Mesothelial cell of epicardium (in vitro differentiated cells): ENCODE results near the gene NOLC1. TPM values are rescaled to one million over a fixed set of nuclear protein-coding genes. Genes with fewer than 3 reads are reported as not detected.
A peak's percentile ranks its signal among the peaks of the same experiment; 100 is the strongest.

Experiments used
- DNase-seq, 2 experiments: peaks; one replicate each; pipeline ENCODE4 v3.0.0; 2021; ENCODE audit warnings: low spot score in 2 of 2; ENCODE audit not compliant: unreplicated experiment in 2 of 2
- H3K27ac Mint-ChIP-seq: 2 replicates; pipeline ENCODE4 v1.8.0; 2021; ENCODE audit warnings: mixed read lengths
- H3K27me3 Mint-ChIP-seq: 2 replicates; pipeline ENCODE4 v1.8.0; 2021; ENCODE audit warnings: low read depth, mixed read lengths
- H3K36me3 Mint-ChIP-seq: 2 replicates; pipeline ENCODE4 v1.8.0; 2021; ENCODE audit warnings: mixed read lengths
- H3K4me1 Mint-ChIP-seq: 2 replicates; pipeline ENCODE4 v1.8.0; 2021; ENCODE audit warnings: mixed read lengths
- H3K4me3 Mint-ChIP-seq: 2 replicates; pipeline ENCODE4 v1.8.0; 2021; ENCODE audit warnings: mild to moderate bottlenecking, moderate library complexity, mixed read lengths
- H3K9me3 Mint-ChIP-seq: 2 replicates; pipeline ENCODE4 v1.8.0; 2021; ENCODE audit warnings: mixed read lengths
- CTCF ChIP-seq: fragments of 200-600 bp; sonication (generic); IDR thresholded peaks from one replicate; pipeline ENCODE4 v1.5.0; 2021; ENCODE audit warnings: antibody characterized with exemption; ENCODE audit not compliant: unreplicated experiment
- total RNA-seq: library from RNA; stranded (reverse); gene quantifications from 3 replicates; pipeline ENCODE4 v1.2.1, GENCODE V29; 2021

NOLC1 gene
- total RNA-seq, 1 donor from 2014 or later, result 65.5 TPM

DNA sequence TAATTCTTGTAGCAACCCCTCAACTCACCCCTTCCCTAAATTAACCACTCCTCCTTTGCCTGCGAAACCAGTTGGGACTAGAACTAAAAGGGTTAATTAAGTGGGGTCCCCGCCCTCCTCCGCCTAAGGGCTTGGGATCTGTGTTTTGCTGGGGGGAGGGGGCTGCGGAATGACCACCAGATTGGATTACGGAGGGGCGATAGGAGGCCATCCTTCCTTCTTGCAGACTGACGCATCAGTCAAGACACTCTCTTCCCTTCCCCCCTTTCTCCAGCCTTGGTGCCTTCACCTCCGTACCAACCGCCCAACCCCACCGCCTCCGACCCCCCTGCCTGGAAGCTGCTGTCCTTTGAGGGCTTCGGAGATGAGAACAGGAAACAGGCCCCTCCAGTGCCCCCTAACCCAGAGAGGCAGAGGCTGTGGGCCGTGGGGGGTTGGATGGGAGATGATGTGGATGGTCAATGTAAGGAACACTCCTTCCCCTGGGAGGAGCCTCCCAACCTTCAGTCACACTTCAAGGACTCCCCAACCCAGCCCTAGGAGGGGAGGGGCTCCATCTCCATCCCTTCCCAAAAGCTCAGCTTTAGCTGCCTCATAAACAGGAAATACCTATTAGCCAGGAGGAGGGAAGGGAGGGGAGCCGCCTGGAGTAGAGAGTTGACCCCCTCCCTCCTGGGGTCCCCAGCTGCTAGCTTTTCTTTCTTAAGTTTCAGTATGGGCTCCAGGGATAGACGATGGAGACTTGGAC, 31.0 kb upstream of the NOLC1 start:
- Mint-ChIP-seq H3K36me3 (no peaks in the 10 kb centered on the region), H3K9me3 (no peaks in the 10 kb centered on the region), H3K4me1 (peaks cover 50% of the 10 kb centered on the region), H3K27ac (peak overlapping the region; percentile 96), H3K27me3 (no peaks in the 10 kb centered on the region), H3K4me3 (peak overlapping the region; percentile 82)
- peak in 1 of 2 experiments; percentile 56 for DNase-seq
- no peak for TF ChIP-seq CTCF

- no peak for DNase-seq
- no peaks in the 10 kb centered on the region for H3K27me3 Mint-ChIP-seq
- peak overlapping the region; percentile 82 for H3K4me3 Mint-ChIP-seq
- no peaks in the 10 kb centered on the region for H3K9me3 Mint-ChIP-seq
- no peak for TF ChIP-seq CTCF
- peak overlapping the region; percentile 96 for H3K27ac Mint-ChIP-seq
- no peaks in the 10 kb centered on the region for H3K36me3 Mint-ChIP-seq
- H3K4me1 Mint-ChIP-seq, result peaks cover 44% of the 10 kb centered on the region
Measured at GRCh38 chr10:102121739-102122372, 30.3 kb upstream of the NOLC1 start.

DNA sequence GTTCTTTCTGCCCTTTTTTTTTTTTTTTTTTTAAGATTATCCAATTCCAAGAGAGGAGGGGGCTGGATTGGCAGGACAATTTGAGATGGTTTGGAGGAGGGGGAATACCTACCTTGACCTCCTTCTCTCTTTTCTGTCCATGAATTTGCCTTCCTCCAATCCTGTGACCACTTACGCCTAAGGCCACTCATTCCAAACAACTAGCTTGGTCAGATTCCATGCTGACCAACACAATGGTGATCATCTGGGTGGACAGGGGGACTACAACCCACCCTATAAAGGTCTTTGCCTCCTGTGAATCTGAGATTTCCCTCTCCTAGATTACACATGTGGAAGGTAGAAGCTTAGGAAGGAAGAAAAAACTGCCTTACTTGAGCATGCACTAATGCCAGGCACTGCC, 29.7 kb upstream of the NOLC1 start:
- Mint-ChIP-seq H3K27me3 (no peaks in the 10 kb centered on the region), H3K27ac (peak overlapping the region; percentile 78), H3K4me3 (no peak overlapping the region), H3K36me3 (no peaks in the 10 kb centered on the region), H3K9me3 (no peaks in the 10 kb centered on the region), H3K4me1 (peaks cover 39% of the 10 kb centered on the region)
- no peak for TF ChIP-seq CTCF
- no peak for DNase-seq

GRCh38 chr10:102123223-102123622, 29.0 kb upstream of the NOLC1 start:
- no peak for DNase-seq
- no peak overlapping the region for H3K4me3 Mint-ChIP-seq
- peak overlapping the region; percentile 78 for H3K27ac Mint-ChIP-seq
- TF ChIP-seq CTCF, result no peak
- no peaks in the 10 kb centered on the region for H3K36me3 Mint-ChIP-seq
- no peaks in the 10 kb centered on the region for H3K9me3 Mint-ChIP-seq
- H3K27me3 Mint-ChIP-seq, result no peaks in the 10 kb centered on the region
- H3K4me1 Mint-ChIP-seq, result peaks cover 31% of the 10 kb centered on the region

- H3K4me3 Mint-ChIP-seq, result no peak overlapping the region
- H3K9me3 Mint-ChIP-seq, result no peaks in the 10 kb centered on the region
- H3K27ac Mint-ChIP-seq, result no peak overlapping the region
- no peak for DNase-seq
- no peaks in the 10 kb centered on the region for H3K36me3 Mint-ChIP-seq
- TF ChIP-seq CTCF, result no peak
- H3K4me1 Mint-ChIP-seq, result peaks cover 23% of the 10 kb centered on the region
- H3K27me3 Mint-ChIP-seq, result no peaks in the 10 kb centered on the region
Measured at GRCh38 chr10:102131286-102132170, 20.7 kb upstream of the NOLC1 start.
